ENCODE data around the gene SRP72.

SRP72 gene

GRCh38 chr4:56552273-56552672 is 84.9 kb downstream of the SRP72 start:
- no peak for DNase-seq

All from stimulated activated CD4-positive, alpha-beta T cell treated with anti-CD3 and anti-CD28 coated beads, Interleukin-4, amount 100 ng/mL, for 1 hour (primary cell).